ENCODE data around the gene SLAIN1.

SLAIN1 gene

GRCh38 chr13:77752512-77753069 lies 55.1 kb downstream of the SLAIN1 start:
- DNase-seq: no peak

- no peak for DNase-seq
Measured at GRCh38 chr13:77760893-77761292, 63.4 kb downstream of the SLAIN1 start.

GRCh38 chr13:77767413-77767812 lies 69.9 kb downstream of the SLAIN1 start:
- DNase-seq: no peak

GRCh38 chr13:77774181-77774580 lies 76.7 kb downstream of the SLAIN1 start:
- no peak for DNase-seq

GRCh38 chr13:77776704-77777103 lies 79.2 kb downstream of the SLAIN1 start:
- no peak for DNase-seq

GRCh38 chr13:77779552-77780272 lies 82.2 kb downstream of the SLAIN1 start:
- no peak for DNase-seq

GRCh38 chr13:77781808-77782207 lies 84.3 kb downstream of the SLAIN1 start:
- DNase-seq: no peak

- no peak for DNase-seq
Measured at GRCh38 chr13:77784515-77784914, 87.0 kb downstream of the SLAIN1 start.

GRCh38 chr13:77786695-77787287 lies 89.3 kb downstream of the SLAIN1 start:
- no peak for DNase-seq

- DNase-seq: no peak
Measured at GRCh38 chr13:77789376-77789775, 91.9 kb downstream of the SLAIN1 start.

- DNase-seq: no peak
Measured at GRCh38 chr13:77800219-77800618, 102.7 kb downstream of the SLAIN1 start.

GRCh38 chr13:77806518-77806917 lies 109.0 kb downstream of the SLAIN1 start:
- no peak for DNase-seq

- no peak for DNase-seq
Measured at GRCh38 chr13:77807431-77808135, 110.1 kb downstream of the SLAIN1 start.

GRCh38 chr13:77810430-77810829 lies 112.9 kb downstream of the SLAIN1 start:
- no peak for DNase-seq

GRCh38 chr13:77810878-77811277 lies 113.4 kb downstream of the SLAIN1 start:
- no peak for DNase-seq

- no peak for DNase-seq
Measured at GRCh38 chr13:77811381-77811780, 113.9 kb downstream of the SLAIN1 start.

- DNase-seq: no peak
Measured at GRCh38 chr13:77811981-77812380, 114.5 kb downstream of the SLAIN1 start.
